Activated CD4-positive, alpha-beta T cell treated with anti-CD3 and anti-CD28 coated beads, Interleukin-2, amount 50 U/mL, for 1 hour (primary cell): Measurements from ENCODE around the gene MPO.
A peak's percentile ranks its signal among the peaks of the same experiment; 100 is the strongest.

Experiments
- DNase-seq: peaks from one replicate; pipeline ENCODE4 v3.0.0-alpha.2; 2020

MPO gene

DNA sequence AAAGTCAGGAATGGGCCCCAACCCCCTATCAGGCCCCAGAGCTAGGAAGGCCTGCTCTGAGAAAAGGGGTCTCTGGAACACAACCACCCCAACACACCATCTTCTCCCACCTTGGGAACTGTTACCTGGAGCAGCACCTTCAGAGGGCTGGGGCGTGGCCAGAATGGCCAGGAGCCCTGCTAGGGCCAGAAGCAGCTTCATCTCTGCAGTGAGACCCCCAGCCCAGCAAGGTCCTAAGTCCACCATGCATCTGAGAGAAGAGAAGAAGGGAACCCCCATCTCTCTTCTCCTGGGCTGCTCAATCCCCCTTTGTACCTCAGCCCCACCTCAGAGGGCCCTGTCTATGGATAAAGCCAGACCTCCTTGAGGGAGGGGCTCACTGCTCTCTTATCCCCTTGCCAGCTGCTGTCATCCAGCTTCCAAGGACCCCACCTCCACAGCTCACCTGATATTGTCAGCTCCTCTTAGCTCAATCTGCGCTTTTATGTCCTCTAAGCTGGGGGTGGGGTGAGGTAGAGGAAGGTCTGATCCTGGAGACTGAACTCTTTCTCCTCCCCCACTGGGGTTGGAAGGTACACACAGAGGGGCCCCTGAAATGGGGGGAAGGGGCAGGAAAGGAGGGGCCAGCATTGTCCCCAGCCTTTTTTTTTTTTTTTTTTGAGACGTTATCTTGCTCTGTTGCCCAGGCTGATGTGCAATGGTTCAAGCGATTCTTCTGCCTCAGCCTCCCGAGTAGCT is at the start of gene MPO:
Gene MPO, minus strand, starts transcription at position 456 of the 738 bp plus-strand sequence. Its CDS starts 177 bp downstream, at position 279.
- DNase-seq: no peak

GRCh38 chr17:58329810-58330537 is 49.2 kb upstream of the MPO start:
- DNase-seq: peak; percentile 32

DNA sequence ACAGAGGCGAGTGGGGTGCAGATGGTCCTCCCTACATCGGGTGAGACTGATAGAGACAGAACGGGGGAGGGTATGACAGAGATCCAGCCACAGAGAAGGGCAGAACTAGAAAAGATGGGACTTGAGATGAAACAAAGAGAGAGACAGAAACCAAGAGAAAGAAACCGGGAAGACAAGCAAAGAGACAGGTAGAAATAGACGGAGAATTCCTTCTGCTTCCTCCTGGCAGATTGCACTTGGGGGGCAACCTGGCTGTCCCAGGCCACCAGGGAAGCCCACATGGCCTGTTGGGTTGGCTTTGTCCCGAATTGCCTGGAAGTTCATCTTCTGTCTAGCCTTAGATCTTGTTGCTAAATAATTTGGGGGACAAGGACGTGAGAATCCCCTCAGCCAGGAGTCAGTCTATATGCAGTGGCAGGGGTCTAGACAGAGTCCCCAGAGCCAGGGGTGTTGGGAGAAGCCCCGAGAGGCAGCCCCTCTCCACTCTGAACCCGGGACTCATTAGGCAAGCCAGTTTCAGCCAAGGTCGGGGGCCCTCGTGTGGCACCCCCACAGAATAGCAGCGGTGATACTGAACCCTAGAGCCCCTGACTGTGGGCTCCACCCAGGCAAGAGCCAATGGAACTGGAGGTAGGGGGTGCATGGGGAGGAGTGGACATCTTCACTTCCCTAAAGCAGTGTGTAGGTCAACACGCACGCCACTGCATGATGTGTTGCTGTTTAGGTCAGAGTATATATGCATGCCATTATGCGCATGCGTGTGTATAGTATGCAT is 48.5 kb upstream of the MPO start:
- DNase-seq: peak; percentile 75

GRCh38 chr17:58328195-58329034 is 47.7 kb upstream of the MPO start, which contains the start of gene TSPOAP1:
Gene TSPOAP1, minus strand, starts transcription at chr17:58328795. Its CDS starts 875 bp downstream, at chr17:58327920.
- peak; percentile 67 for DNase-seq

GRCh38 chr17:58327363-58328194 is 46.8 kb upstream of the MPO start:
- DNase-seq: no peak

DNA sequence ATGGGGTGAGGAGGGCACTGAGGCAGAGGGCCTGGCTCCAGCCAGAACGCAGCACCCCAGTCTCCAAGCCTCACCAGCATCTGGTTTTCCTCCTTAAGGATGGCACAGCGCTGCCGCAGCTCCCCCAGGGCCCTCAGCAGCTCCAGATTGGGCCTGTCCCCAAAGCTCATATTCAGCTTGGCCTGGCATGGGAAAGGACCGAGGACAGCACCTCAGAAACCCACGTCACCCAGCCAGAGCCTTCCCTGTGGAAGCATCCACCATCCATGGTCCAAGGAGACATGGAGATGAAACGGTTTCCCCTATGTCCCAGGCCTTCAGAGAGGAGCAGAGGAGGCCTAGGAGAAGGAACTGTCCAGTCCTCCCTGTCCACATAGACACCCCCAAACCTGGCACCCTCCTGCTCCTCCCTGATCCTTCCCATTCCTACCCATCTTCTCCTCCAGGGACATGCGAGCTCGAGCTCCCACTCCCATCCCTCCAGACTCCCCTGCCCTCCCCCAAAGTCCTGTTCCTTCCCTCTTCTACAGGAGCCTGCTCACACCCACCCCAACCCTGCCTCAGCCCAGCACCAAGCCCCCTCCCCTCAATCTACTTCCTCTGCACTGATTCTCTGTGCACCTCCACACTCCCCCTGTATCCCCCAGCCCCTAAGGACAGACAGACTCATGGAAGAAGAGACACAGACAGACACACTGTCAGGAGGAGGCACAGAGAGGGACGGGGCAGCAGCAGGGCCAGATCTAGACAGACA is 46.1 kb upstream of the MPO start:
- DNase-seq: no peak

- DNase-seq: no peak
Observed at GRCh38 chr17:58325976-58326468, 45.3 kb upstream of the MPO start.

DNA sequence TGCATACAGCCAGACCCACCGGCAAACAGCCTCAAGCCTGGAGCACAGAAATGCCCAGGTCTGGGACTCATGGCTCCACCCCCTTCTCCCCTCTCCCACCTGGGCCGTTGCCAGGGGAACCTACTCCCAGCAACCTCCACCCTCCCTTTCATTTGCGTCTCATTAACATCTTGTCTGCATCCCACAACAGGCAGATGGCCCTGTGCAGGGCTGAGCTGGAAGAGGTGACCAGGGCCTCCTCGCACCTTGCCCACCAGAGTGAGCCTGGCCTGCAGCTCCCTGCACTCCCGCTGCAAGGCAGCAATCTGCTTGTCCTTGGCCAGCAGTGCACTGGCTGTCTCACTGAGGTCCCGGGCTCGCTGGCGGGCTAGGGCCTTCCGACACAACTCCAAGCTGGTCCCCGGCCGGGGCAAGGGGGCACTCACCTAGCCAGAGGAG is 44.6 kb upstream of the MPO start:
- no peak for DNase-seq

DNA sequence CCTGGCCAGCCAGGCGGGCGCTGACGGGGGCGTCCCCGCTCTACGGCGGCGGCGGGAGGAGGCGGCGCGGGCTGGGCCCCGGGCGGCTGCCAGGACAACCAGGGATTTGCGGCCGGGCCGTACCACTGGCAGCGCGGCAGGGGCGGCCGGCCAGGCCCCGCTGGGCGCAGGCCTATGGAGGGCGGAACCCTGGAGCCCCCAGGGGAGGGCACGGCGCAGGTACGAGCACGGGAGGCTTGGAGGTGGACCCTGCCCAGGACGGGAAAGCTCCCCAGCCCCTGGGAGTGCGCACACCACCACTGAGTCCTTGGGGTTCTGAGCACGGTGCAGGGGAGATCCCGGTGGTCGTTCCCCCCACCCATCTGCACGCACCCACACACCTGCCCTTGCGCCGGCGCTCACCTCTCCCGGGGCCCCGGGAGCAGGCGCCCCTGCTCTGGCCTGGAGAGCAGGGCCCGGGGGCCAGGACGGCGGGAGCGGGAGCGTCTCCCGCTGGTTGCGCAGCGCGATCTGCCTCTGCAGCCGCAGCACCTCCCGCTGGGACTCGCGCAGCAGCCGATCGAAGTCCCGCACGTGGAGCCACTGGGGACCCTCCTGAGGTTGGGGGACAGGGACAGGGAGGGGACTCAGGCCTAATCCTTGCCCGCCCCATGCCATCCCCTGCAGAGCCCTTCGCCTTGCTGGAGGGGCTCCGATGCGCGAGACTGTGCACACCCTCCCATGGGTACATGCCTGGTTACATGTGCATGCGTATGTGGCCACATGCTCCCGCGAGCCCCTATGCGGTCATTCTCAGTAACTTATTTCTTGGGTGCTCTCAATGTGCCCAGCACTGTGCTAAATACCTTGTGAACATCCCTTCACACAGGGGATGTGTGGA is 43.9 kb upstream of the MPO start:
- no peak for DNase-seq

GRCh38 chr17:58324056-58324408 is 43.3 kb upstream of the MPO start:
- DNase-seq: no peak

DNA sequence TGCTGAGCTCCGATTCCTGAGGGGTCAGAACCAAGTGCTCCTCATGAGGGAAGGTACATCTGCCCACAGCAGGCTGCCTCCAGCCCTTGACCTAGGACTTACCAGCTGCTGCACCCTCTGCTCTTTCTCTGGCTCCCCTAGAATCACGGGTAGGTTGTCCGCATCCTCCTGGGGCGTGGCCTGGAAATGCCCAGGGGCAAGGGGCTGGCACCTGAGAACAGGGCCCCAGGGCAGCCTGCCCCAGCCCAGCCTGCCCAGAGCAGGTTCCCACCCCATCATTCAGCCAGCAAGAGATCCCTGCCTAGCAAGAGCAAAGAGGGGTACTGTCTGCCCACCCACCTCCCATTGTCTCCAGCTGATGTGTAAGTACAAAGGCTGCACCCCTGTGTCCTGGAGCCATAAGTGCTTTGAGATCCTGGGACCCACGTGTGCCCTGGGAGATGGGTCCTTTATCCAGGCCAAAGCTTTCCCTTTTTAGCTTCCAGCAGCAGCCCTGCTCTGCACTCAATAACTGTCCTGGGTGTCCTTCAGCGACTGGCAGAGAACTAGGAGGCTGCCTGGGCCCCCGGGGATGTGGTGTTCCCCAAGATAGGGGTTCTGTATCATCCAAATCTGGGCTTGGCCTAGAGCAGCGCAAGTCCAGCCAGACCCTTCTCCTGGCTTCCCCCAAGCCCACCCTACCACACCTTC is 42.8 kb upstream of the MPO start:
- DNase-seq: no peak

GRCh38 chr17:58322581-58323185 is 41.9 kb upstream of the MPO start:
- DNase-seq: no peak

GRCh38 chr17:58321571-58322525 is 41.1 kb upstream of the MPO start:
- DNase-seq: no peak

- DNase-seq: no peak
Observed at GRCh38 chr17:58320570-58321323, 40.0 kb upstream of the MPO start.

DNA sequence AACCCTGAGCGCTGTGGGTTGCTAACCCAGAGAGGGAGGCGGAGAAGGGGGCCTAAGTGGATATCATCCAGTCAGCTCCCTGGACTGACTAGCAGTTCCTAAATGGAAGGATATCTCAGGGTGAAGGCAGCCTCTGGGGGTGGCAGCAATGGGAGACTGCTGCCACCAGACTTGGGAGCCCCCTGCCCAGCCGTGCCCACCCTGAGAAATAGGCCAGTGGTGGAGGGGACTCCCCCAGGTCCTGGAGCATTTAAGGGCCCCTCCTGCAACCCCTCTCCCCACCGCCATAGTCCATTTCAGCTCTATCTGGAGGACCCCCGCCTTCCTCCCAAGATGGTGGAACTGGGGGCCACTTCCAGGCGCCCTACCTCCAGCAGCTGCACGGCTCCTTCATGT is 39.4 kb upstream of the MPO start:
- DNase-seq: no peak
